ENCODE measurements around the gene ASCL3. TPM values are rescaled to one million over a fixed set of nuclear protein-coding genes. Genes with fewer than 3 reads are reported as not detected.
A peak's percentile ranks its signal among the peaks of the same experiment; 100 is the strongest.
"Not testable (repeated sequence)": the region's sequence is repeated elsewhere in the genome, so short reads cannot be mapped to it uniquely, and the experiment has no call there.

Gene ASCL3, protein sequence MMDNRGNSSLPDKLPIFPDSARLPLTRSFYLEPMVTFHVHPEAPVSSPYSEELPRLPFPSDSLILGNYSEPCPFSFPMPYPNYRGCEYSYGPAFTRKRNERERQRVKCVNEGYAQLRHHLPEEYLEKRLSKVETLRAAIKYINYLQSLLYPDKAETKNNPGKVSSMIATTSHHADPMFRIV
- total RNA-seq, result not detected in 2 replicates
- not detected for polyA plus RNA-seq (2012)

DNA sequence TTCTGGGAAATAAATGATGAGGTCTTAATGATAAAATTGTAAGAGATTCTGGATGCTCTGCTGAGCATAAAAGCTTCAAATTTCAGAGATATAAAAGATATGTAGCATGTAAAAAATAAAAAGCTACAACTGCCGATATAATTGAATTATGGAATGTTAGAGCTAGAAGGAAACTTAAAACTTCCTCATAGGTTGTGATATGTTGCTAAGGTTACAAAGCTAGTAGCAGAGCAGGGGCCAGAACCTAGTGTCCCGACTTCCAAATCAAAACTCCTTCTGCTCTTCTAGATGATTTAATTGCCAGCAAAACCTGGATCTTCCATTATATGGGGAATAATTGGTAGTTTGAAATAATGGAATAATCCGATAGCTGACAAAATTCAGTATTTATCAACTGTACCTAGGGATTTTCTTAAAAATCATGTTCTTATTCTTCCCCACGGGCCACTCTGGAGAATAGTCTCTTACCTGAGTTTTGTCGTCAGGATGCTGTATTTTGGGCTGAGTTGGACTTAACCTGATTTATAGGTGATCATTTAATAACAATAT is at the start of gene ASCL3:
ASCL3 (minus strand) TSS at position 499 of the 549 bp plus-strand sequence. CDS start 4,855 bp downstream, outside the sequence.
- no peak for DNase-seq (ENCODE audit: low read depth)

DNA sequence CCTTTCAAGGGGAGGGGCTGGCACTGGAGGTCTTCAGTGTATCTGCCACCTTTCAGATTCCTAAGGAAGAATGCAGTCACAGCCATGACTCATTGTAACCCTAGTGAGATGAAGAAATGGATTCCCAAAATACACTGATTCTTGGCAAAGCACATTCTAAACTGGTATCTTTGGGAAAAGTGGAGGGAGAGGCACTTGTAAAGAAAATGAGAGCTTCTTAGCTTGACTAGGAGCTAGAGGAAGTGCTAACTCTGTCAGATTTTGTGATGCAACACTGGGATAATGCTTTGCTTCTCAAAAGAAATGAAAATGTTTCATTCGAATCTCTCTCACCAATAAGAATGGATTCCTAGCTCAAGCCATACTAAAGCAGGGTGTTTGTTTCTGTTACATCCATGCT is 46.6 kb upstream of the ASCL3 start:
- DNase-seq (ENCODE audit: low read depth), result peak; percentile 28

DNA sequence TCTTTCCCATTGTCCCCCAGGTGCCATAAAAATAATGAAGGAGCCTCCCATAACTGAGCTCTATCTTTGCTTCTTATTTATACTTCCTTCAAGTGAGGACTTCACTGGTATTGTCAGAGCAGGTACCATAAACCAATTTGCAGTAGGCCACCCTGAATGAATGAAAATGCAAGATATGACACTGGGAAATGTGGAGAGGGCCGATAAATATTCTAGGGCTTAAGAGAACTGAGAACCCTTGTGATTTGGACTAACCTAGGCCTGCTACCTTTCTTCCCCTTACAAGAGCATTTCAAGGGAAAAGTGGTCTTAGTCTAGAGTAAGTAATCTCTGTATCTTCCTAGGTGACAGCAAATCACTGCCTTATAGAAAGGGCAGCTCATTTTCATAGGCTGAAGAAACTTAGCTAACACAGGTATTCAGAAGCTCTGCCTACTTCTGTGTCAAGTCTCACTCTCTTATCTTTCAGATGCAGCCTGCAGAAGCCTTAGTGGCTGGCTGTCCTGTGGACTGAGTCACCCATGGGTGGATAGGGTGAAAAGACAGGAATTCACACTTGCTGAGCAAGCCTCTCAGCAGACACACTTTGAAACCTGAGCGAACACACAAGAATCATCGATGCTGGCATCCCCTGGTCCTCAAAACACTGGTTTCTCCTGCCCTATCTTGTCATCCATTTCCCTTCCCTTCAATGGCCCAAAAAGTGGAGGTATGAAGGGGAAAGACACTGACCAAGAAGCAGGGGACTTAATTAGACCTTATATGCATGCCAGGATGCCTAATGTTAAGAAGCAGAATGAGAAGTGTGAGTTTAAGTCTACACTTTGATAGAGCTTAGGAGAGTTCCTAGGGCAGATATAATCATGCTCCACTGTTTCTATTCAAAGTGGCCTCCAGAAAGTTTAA is 45.8 kb upstream of the ASCL3 start:
- DNase-seq (ENCODE audit: low read depth), result peak; percentile 20

DNA sequence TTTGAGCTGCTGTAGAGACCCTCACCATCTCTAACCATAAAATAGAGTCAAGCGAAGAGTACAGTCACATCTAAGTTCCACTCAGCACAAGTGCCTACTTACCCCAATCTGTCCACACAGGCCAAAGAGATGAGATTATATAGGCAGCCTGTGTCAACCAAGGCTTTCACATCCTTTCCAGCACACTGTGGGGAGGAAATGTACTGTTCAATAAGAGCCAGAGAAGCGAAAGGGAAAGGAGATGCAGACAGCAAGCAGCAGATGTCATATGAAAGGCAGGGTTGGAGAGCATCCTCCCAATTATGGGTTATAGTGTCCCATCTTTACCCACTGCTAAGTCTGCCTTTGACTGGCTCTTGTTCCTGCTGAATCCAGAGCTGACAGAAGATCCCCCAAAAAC is 44.6 kb upstream of the ASCL3 start:
- no peak for DNase-seq (ENCODE audit: low read depth)

DNA sequence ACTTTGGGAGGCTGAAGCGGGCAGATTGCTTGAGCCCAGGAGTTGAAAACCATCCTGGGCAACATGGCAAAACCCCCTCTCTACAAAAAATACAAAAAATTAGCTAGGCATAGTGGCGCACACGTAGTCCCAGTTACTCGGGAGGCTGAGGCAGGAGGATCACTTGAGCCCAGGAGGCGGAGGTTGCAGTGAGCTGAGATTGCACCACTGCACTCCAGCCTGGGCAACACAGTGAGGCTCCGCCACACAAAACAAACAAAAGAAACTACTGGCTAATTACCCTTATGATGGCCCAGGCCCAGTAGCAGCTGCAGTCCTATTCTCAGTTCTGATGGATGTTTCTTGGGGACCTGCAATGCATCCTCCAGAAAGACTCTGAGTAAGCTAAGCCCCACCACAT is 44.0 kb upstream of the ASCL3 start:
- not testable (repeated sequence) for DNase-seq (ENCODE audit: low read depth)

DNA sequence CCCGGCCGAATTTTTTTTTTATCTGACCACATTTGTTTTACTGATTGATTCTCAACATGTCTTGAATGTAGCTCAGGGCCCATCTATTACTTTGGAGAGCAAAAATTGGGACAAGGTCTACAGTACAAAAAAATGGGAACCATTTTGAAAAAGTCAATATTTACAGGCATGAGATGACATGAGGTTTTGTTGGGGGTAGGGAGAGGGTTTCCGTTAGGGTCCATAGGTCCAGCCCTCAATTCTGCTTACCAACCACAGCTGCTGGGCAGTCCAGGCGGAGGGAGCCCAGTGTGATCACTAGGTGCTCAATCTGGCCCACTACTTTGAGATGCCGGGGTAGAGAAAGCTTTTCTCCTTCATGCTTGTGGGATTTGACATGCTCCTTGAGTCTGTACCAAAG is 42.6 kb upstream of the ASCL3 start:
- no peak for DNase-seq (ENCODE audit: low read depth)

DNA sequence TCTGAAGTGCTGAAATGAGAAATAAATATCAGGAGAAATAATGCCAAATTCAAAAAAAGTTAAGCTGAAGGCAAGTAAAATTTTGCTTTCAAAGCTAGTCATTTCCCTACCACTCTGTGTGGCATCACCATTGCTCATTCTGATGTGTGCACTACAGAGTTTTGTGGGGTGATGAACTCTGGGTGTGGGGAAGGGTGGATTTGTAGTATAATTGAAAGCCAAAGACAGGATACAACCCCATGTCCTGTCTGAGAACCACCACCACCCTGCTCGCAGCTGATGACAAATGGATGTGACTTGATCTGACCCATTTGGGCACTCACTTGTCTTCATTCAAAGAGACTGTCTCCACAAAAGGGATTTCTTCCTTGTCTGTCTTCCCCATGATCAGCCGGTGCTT is 40.7 kb upstream of the ASCL3 start:
- no peak for DNase-seq (ENCODE audit: low read depth)

DNA sequence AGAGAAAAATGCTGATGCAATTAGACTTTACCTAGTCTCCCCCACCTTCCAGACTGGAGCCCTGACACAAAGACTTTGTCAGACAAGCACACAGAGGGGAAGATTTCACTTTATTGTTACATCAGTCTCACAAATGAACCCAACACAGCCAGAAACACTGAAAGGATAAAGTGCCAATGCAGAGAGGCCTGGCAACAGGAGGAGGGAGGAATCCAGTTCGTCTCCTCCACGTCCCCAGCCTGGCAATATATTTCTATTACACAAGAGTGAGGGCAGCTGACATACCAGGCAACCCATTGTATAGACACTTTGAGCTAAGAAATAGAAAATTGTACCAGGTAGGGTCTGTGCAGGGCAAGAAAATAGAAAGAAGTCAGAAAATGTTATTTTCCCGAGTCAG is 37.7 kb upstream of the ASCL3 start:
- no peak for DNase-seq (ENCODE audit: low read depth)

DNA sequence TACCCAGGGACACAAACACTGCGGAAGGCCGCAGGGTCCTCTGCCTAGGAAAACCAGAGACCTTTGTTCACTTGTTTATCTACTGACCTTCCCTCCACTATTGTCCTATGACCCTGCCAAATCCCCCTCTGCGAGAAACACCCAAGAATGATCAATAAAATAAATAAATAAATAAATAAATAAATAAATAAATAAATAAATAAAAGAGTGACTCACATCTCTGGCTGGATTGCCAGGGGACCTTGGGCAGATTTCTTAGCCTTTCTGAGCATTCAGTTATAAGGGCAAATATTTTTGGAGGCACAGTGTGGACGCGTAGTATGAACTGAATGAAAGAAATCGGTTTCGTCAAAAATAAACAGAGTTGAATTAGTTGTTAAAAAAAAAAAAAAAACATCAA is 36.5 kb upstream of the ASCL3 start:
- DNase-seq (ENCODE audit: low read depth), result not testable (repeated sequence)

DNA sequence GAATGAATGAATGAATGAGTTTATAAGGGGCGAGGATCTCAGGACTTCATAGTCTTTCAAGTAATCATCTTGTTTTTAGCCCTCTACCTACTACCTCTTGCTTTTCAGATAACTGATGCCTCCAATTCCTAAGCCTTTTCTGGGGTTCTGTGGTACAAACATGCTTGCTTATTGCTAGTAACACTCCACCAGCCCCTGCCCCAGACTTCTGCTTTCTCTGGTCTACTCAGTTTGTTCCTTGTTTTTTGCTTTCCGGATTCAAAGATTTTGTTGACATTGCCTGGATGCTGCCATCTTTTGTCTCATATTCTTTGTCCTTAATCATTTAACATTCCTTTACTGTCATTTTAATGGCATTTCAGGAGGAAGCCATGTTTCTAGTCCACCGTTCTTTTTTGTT is 30.3 kb upstream of the ASCL3 start:
- DNase-seq (ENCODE audit: low read depth), result no peak

DNA sequence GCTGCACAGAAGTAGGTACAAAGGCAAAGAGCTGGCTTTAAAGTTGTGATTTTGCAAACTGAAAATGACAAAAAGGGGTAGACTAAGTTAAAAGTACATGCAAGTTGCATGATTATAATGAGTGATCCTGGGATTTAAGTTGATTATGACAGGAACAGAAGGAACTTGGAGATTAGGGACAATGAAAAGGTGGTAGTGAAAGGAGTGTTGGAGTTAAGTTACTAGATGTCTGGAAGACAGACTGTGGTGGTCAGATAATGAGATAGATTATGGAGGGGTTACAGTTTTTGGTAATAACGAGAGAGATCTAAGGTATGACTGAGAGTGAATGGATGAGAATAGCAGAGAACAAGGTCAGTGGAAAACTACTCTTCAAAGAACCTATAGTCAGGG is 29.1 kb upstream of the ASCL3 start:
- DNase-seq (ENCODE audit: low read depth), result no peak

DNA sequence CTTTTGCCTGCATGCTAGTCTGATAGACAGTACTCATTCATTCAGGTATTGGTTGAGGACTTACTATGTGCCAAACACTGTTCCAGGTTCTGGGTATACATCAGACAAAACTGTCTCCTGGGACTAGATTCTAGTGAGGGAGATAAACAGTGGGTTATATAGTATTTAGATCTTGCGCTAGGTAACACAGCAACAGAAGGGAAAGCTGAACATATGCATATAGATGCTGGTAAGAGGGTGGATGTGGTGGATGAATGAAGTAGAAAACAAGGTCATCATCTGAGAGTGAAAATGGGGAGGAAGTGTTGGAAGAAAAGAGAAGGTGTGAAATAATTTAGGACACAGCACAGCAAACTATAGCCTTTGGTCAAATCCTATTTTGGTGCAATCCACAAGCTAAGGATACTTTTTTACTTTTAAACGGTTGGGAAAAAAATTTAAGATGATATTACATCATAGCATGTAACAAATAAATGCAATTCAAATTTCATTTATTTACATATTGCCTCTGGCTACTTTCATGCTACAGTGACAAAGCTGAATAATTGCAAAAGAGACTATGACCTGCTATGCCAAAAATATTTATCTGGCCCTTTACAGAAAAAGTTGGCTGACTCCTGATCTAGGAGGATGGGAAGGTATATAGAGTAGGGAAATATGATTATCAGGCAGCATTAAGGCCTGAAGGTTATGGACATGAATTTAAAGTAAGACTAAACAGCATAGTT is 28.5 kb upstream of the ASCL3 start:
- no peak for DNase-seq (ENCODE audit: low read depth)

DNA sequence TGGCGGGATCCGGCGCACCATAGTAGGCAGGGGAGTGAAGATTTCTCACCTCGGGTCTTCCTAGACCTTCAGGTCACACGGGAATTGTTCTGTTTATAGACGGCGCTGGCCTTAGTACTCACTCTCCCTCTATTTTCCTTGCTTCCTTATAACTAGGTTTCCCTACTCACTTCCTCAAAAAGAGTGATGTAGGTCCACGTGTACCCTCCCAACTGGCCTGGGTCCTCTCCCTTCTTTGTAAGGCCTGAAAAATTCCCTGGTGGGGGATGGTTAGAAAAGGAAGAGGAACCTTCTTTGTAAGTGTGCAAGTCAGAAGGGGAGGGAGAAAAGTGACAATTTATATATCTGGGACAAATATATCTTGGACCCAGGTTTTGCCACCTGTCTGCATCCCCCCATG is 24.4 kb upstream of the ASCL3 start:
- DNase-seq (ENCODE audit: low read depth), result no peak

DNA sequence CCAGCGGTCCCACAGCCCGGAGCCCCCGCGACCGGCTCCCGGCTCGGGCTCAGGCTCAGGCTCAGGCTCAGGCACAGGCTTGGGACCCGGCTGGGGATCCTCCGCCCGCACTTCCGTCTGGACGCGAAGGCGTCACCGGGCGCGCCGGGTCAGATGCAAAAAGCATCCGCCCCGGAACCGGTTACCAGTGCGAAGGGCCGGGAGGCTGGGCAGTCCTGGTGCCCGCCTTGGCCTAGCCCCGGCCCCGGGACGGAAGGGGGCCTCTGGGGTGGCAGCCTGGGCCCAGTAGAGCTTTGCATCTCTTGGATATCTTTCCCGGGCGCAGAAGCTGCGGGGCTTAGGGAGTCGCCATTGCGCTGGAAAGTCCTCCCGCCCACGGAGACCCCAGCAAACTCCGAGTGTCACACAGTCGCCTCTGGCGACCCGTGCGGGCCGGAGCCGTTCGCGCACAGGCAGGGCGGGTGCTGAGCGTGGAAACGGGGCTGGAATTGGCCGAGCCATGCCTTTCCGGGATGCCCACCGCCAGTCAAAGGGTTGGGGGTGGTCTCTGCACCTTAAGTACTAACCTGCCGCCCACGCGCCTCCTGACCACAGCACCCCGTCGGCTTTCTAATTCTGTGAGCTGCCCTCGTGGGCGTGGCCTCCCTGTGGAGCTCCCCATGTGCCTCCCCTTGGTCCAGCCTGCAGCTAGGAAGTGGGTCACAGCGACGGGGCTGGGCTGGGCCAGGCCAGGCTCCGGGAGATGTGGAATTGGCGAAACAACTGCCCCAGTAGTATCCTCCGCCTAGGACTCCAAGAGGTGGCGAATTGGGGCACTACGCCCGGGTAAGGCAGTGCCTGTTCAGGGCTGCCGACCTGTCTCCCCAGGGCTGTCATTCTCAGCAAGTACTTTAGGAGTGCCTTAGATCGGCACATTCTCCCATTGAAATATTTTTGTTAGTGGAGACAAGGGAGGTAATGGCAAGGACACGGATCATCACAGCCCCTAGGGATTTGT is 21.8 kb upstream of the ASCL3 start, which contains the start of gene TMEM9B:
TMEM9B (minus strand) TSS at position 119 of the 997 bp plus-strand sequence. CDS start 129 bp downstream, outside the sequence.
- DNase-seq (ENCODE audit: low read depth), result peak; percentile 93

DNA sequence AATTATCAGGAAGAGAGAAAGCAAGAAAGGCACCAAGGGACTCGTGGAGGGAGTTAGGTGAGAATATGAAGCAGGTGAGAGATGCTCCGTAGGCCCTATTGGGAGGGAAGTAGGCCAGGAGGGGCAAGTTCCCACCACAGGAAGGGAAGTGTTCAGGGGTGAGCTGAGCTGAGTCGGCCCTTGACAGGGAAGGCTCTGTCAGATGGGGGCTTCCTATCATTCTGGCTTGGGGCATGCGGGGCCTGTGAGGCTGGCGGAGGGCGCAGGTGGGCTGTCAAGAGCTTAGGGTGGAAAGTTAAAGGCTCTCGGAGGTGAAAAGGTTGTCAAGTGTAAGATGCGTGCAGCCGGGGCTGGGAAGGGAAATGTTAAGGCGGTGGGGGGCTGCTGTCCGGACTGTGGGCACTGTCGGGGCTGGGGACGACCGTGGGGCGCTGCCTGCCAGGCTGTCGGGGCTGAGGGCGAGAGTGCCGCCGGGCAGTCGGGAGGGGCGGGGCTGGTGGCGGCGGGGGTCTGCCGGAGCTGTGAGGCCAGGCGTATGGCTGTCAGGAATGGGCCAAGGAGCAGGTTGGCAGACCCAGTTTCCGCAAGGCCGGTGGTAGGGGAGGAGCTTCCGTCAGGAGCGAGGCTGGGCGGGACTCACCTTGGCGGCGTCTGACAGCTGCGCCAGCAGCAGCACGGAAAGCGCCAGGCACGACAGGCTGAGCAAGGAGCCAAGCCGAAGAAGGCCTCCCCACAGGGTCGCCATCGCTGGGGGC is 20.9 kb upstream of the ASCL3 start:
- no peak for DNase-seq (ENCODE audit: low read depth)

DNA sequence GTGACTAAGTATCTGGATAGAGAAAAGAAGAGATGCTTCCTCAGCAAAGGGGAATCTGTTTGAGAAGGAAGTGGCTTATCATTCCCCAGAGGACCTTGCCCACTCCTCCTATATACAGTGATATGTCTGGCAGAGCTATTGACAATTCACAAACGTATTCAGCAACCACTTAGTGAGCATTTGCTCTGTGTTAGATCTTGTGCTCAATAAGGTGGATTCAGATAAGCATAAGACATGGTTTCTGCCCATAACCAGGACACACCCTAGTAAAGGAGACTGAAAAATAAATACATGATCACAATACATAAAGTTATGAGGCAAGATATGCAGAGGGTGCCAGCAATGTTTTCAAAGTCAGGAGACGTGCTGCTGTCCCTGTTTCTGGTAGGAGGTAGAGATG is 20.0 kb upstream of the ASCL3 start:
- DNase-seq (ENCODE audit: low read depth), result no peak

DNA sequence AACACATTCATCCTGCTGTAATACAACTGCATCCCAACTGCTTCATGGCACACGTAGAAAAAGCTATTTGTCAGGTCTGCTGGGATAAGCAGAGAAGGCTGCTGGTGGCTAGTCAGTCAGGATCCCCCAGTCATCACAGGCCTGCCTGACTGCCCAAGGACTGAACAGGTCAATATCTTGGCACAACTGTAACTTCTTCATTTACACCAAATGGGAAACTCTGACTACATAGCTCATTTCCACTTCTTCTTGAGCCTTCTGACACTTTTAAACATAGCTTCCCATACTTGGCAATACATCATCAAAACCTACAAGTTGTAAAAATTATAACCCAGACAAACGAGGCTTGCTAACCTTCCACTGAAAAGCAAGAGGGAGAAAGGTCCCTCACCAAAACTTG is 18.6 kb upstream of the ASCL3 start:
- DNase-seq (ENCODE audit: low read depth), result no peak

DNA sequence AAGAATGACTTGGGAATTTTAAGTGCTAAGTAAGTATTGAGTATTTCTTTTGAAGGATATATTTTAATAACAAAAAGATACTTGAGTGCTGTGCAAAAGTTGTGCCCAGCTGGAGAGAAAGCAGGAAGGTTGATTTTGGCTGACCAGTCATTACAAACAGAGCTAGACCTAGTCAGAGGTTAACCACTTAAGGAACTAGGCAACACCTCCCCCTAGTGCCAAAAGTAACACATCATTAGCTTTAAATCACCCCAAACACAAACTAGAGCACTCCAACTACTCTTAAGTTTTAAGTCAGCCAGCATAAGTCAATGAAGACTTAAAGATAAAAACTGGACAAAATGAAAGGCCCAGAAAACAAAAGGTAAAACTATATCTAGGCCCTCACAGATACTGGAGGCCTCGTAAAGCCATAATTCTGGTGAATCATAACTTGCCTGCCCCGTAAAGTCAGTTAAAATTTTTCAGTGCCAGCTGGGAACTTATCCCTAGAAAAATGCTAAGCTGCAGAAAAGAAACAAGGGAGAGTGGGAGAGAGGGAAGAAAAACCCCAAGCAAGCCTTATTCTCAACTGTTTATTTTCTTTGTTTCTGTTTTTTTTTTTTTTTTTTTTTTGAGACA is 16.8 kb upstream of the ASCL3 start:
- DNase-seq (ENCODE audit: low read depth), result peak; percentile 90

DNA sequence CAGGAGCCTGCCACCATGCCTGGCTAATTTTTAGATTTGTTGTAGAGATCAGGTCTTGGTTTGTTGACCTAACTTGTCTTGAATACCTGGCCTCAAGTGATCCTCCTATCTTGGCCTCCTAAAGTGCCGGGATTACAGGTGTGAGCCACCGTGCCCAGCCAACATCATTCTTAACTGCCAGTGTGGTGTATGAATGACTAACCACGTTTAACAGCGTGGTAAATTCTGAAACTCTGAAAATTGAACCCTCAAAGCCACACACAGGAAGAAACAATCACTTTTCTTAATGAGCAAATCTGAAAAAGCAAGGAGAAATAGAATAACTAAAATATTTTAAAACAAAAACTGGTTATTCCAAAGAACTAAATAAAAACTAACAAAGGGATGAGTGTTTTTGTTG is 14.0 kb upstream of the ASCL3 start:
- no peak for DNase-seq (ENCODE audit: low read depth)
